ENCODE measurements around the gene OSBPL2.

OSBPL2 gene

GRCh38 chr20:62248890-62249560 lies 10.7 kb downstream of the OSBPL2 start:
- no peak for DNase-seq (ENCODE audit: low read depth in 1 of 2, low spot score in 1 of 2)

DNA sequence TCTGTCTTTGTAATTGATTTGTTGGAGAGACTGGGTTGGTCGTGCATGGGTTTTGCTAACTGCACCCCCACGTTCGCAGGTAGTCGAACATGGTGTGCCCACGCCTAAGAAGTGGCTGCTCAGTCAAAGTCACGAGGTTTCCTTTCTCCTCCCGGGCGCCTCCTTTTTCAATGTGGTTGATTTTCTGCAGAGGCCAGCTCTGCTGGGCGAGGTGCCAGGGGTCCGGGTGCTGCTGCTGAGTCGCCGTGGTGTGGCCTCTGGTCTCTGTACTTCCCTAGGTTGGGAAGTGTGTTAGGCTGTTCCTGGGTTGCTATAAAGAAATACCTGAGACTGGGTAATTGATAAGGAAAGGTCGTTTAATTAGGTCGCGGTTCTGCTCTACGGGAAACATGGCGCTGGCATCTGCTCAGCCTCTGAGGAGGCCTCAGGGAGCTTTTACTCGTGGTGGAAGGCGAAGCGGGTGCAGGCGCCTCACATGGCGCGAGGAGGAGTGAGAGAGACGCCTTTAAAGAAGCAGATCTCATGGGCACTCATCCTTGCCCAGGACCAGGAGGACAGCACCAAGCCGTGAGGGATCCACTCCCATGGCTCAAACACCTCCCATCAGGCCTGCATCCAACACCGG lies 14.1 kb downstream of the OSBPL2 start:
- no peak for DNase-seq (ENCODE audit: low read depth in 1 of 2, low spot score in 1 of 2)

- no peak for DNase-seq (ENCODE audit: low read depth in 1 of 2, low spot score in 1 of 2)
Measured at GRCh38 chr20:62253398-62253797, 15.1 kb downstream of the OSBPL2 start.

GRCh38 chr20:62254021-62254724 lies 15.9 kb downstream of the OSBPL2 start:
- DNase-seq (ENCODE audit: low read depth in 1 of 2, low spot score in 1 of 2), result no peak

DNA sequence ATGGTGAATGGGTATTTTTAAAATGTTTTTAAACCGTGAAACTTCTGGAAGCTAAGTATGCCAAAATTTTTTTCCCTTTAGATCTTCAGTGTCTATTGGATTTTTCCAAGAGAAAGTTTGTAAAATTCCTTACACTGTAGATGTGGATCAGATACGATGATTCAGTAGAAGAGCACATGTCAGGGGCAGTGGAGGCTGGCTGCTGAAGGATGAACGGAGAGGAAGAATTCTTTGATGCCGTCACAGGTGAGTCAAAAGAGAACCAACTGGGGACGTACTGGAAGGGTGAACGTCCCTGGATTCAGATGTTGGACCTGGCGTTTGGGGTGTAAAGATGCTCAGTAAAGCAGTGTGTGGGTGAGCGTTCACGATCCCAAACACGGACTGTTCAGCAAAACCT lies 17.7 kb downstream of the OSBPL2 start:
- no peak for DNase-seq (ENCODE audit: low read depth in 1 of 2, low spot score in 1 of 2)

GRCh38 chr20:62258499-62259293 lies 20.4 kb downstream of the OSBPL2 start:
- DNase-seq (ENCODE audit: low read depth in 1 of 2, low spot score in 1 of 2), result no peak

DNA sequence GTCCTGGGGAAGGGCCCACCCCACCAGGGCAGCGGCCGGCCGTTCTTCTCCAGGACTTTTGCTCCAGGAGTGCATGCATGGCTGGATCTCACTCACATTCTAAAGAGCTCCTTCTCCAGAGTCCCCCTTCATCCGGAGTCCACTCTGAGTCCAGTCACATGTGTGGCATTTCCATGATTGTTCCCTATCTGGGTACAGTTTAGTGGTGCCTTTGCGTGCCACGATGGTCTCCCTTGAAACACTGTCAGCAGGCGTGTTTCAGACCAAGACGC lies 20.9 kb downstream of the OSBPL2 start:
- no peak for DNase-seq (ENCODE audit: low read depth in 1 of 2, low spot score in 1 of 2)

GRCh38 chr20:62262064-62262463 lies 23.7 kb downstream of the OSBPL2 start:
- no peak for DNase-seq (ENCODE audit: low read depth in 1 of 2, low spot score in 1 of 2)

- no peak for DNase-seq (ENCODE audit: low read depth in 1 of 2, low spot score in 1 of 2)
Measured at GRCh38 chr20:62263396-62263795, 25.1 kb downstream of the OSBPL2 start.

DNA sequence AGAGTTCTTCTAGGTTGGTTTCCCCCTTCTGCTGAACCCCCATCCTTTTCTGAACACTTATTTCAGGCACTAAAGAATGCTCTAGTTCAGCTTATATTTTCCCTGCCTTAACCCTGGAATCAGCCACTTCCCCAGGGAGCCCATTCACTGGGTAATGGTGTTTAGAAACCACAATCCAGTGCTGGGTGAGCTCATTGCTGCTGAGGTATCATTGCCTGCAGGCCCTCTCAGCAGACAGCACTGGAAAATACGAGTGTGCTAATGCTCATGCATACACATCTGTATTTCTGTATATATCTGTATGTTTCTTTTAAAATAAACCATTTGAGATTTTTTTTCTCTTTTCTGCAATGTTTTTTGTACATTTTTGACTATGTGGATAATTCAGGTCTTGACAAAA lies 27.0 kb downstream of the OSBPL2 start:
- no peak for DNase-seq (ENCODE audit: low read depth in 1 of 2, low spot score in 1 of 2)

- DNase-seq (ENCODE audit: low read depth in 1 of 2, low spot score in 1 of 2), result no peak
Measured at GRCh38 chr20:62266340-62266739, 28.0 kb downstream of the OSBPL2 start.

- no peak for DNase-seq (ENCODE audit: low read depth in 1 of 2, low spot score in 1 of 2)
Measured at GRCh38 chr20:62266851-62267250, 28.5 kb downstream of the OSBPL2 start.

GRCh38 chr20:62267543-62267942 lies 29.2 kb downstream of the OSBPL2 start:
- DNase-seq (ENCODE audit: low read depth in 1 of 2, low spot score in 1 of 2), result no peak

DNA sequence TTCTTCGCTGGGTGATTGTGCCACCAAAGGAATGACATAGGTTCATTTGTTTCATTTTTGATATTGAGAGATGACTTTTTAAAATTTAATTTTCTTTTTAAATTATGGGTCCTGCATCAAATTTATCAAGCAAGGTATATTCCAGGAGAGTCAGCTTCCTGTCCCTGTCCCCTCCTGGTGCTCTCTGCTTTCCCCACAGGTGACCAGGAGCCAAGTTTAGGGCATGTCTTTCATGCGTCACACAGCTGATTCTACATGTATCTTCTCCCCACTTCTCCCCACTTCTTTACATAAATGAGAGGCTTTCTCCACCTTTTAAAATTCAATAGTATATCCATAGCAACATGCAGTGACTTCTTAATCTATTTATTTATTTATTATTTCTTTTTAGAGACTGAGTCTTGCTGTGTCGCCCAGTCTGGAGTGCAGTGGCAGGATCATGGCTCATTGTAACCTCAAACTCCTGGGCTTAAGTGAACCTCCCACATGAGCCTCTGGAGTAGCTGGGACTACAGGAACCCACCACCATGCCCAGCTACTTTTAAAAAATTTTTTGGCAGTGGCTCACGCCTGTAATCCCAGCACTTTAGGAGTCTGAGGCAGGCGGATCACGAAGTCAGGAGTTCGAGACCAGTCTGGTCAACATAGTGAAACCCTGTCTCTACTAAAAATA lies 30.0 kb downstream of the OSBPL2 start:
- DNase-seq (ENCODE audit: low read depth in 1 of 2, low spot score in 1 of 2), result no peak

DNA sequence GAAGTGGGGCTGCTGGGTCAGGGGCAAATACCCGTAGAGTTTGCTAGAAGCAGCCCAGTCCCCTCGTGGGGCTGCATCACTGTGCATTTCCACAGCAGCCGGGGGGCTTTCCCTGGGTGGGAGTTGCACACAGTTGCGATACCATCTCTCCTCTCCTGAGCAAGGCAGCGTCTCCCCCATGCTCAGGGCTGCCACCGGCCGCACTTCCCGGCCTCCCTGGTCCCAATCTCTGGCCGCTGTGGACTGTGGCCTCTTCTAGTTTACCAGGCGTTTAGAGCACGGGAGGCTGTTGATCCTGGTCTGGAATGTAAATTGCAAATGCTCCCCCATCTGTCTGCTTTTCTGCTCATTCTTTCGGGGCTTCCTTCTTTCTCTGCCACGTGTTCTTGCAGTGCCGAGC lies 31.1 kb downstream of the OSBPL2 start:
- DNase-seq (ENCODE audit: low read depth in 1 of 2, low spot score in 1 of 2), result no peak

- DNase-seq (ENCODE audit: low read depth in 1 of 2, low spot score in 1 of 2), result no peak
Measured at GRCh38 chr20:62269871-62270270, 31.6 kb downstream of the OSBPL2 start.

DNA sequence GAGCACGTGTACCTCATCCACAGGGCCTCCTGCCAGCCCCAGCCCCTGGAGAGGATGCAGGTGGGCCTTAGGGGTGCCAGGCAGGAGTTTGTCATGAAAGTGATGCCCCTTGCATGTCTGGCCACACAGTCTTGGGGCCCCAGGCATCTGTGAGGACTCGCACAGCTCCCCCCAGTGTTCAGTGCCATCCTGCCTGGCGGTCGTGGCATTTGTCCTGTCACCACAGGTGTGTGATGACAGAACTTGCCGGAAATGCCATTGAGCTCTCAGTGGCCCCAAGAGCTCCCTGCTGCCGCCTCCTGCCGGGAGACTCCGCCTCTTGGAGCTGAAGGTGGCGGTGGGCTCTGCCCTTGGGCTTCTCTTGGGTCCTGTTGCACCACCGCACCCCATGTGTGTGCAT lies 33.9 kb downstream of the OSBPL2 start:
- no peak for DNase-seq (ENCODE audit: low read depth in 1 of 2, low spot score in 1 of 2)

- DNase-seq (ENCODE audit: low read depth in 1 of 2, low spot score in 1 of 2), result no peak
Measured at GRCh38 chr20:62273416-62273815, 35.1 kb downstream of the OSBPL2 start.

DNA sequence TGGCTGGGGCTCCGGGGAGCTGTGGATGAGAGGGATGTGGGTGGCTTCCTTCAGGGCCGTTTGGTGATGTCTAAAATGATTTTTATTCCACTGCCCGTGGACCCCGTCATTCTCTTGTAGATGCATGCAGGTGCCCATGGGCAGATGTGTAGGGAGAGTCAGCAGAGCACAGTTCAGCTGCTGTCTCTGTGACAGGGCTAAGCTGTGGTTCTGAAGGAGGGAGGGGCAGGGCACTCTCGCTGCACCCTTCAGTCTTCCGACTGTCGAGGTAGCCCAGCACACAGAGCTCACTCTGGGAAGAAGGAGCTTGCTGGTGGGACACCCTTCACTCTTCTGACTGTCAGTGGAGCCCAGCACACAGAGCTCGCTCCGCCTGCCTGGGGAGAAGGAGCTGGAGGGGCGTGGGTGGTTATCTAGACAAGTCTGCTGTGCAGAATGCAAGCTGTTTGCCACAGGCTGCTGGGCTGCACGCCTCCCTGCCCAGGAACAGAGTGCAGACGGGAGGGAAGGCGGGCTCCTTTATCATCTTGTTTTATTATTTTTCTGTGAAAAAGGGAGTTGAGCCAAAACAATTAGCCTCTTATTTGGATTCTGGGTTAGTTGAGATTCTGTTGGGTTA lies 36.1 kb downstream of the OSBPL2 start:
- no peak for DNase-seq (ENCODE audit: low read depth in 1 of 2, low spot score in 1 of 2)

DNA sequence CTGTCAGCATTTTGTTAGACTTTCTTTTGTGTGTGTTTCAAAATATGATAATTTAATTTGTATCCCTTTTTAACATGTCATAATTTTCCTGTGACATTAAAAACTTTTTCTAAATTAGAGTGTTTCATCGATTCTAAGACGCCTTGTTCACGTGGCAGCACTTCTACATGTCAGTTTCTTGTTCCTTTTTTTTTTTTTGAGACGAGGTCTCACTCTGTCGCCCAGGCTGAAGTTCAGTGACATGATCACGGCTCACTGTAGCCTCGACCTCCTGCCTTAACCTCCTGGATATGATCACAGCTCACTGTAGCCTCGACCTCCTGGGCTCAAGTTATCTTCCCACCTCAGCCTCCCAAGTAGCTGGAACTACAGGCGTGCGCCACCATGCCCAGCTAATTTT lies 36.9 kb downstream of the OSBPL2 start:
- DNase-seq (ENCODE audit: low read depth in 1 of 2, low spot score in 1 of 2), result no peak

DNA sequence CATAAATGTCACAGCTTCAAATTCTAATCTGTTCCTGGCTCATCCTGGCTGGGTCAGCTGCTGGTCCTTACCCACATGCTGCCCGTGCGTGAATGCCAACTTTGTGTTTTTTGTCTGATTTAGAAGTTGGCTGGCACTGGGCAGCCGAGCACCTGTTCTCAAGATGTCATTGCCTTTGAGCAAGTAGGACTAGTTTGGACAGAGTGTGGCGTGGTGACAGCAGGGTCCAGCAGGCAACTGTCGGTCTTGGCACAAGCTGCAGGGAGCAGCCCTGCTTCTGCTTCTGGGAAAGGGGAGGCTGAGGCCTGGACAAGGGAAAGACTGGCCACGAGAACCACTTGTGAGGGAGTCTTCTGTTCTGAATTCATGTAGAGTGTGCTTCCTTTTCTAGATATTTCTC lies 38.1 kb downstream of the OSBPL2 start:
- DNase-seq (ENCODE audit: low read depth in 1 of 2, low spot score in 1 of 2), result no peak

All from activated T-helper 1 cell treated with anti-CD3 and anti-CD28 coated beads, Interleukin-2, amount 50 U/mL, for 16 hours (primary cell).